Measurements from ENCODE around the gene LTC4S. TPM values are rescaled to one million over a fixed set of nuclear protein-coding genes. Genes with fewer than 3 reads are reported as not detected.

LTC4S gene
- total and polyA plus RNA-seq, 9 of the 15 experiments (the other 6 are each of a cell fraction or from before 2014, with no cell fraction given) = 0.17 to 0.77 (median 0.75) TPM; not detected in 6

DNA sequence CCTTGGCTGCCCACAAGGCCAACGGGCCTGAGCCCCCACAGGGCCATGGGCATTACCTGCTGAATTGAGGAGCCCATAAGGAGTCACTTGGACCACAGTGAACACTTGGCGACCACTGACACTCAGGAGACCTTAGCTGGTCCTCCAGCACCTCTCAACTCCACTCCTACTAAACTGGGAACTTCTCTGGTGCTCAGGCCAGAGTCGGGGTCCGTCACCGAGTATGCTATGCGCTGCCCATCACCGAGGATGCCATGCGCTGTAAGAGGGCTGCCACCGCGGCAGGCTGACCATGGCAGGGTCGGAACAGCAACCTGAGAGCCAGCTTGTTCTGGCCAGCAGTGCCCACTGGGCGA is 26.3 kb downstream of the LTC4S start (continued):
- TF ChIP-seq, protein P1, sequence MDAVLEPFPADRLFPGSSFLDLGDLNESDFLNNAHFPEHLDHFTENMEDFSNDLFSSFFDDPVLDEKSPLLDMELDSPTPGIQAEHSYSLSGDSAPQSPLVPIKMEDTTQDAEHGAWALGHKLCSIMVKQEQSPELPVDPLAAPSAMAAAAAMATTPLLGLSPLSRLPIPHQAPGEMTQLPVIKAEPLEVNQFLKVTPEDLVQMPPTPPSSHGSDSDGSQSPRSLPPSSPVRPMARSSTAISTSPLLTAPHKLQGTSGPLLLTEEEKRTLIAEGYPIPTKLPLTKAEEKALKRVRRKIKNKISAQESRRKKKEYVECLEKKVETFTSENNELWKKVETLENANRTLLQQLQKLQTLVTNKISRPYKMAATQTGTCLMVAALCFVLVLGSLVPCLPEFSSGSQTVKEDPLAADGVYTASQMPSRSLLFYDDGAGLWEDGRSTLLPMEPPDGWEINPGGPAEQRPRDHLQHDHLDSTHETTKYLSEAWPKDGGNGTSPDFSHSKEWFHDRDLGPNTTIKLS (IDR thresholded peaks at IDR 0.05; ENCODE audit: borderline replicate concordance, low read depth) = no peak
- TF ChIP-seq, protein P2, sequence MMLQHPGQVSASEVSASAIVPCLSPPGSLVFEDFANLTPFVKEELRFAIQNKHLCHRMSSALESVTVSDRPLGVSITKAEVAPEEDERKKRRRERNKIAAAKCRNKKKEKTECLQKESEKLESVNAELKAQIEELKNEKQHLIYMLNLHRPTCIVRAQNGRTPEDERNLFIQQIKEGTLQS (IDR thresholded peaks at IDR 0.05) = no peak
- TF ChIP-seq, protein P2 (CRISPR knock-in tag; conservative IDR thresholded peaks at IDR 0.05) = no peak
- TF ChIP-seq, protein P3, sequence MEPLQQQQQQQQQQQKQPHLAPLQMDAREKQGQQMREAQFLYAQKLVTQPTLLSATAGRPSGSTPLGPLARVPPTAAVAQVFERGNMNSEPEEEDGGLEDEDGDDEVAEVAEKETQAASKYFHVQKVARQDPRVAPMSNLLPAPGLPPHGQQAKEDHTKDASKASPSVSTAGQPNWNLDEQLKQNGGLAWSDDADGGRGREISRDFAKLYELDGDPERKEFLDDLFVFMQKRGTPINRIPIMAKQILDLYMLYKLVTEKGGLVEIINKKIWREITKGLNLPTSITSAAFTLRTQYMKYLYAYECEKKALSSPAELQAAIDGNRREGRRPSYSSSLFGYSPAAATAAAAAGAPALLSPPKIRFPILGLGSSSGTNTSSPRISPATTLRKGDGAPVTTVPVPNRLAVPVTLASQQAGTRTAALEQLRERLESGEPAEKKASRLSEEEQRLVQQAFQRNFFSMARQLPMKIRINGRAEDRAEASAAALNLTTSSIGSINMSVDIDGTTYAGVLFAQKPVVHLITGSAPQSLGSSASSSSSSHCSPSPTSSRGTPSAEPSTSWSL (CRISPR knock-in tag; IDR thresholded peaks at IDR 0.05; ENCODE audit: borderline replicate concordance) = 0 out of 2 replicates have a peak, but pooled peaks have one; percentile 61
- no peak for TF ChIP-seq NR4A1 (CRISPR knock-in tag; IDR thresholded peaks at IDR 0.05)
- TF ChIP-seq NR4A1 (tag; IDR thresholded peaks at IDR 0.05) = peak; percentile 29; the same call in 1 of the 2 replicates
- no peak for TF ChIP-seq ZNF785 (CRISPR knock-in tag; IDR thresholded peaks at IDR 0.05)
- TF ChIP-seq ERF (CRISPR knock-in tag; IDR thresholded peaks at IDR 0.05) = peak; percentile 77; the same call in 1 of the 2 replicates
- TF ChIP-seq, protein P4, sequence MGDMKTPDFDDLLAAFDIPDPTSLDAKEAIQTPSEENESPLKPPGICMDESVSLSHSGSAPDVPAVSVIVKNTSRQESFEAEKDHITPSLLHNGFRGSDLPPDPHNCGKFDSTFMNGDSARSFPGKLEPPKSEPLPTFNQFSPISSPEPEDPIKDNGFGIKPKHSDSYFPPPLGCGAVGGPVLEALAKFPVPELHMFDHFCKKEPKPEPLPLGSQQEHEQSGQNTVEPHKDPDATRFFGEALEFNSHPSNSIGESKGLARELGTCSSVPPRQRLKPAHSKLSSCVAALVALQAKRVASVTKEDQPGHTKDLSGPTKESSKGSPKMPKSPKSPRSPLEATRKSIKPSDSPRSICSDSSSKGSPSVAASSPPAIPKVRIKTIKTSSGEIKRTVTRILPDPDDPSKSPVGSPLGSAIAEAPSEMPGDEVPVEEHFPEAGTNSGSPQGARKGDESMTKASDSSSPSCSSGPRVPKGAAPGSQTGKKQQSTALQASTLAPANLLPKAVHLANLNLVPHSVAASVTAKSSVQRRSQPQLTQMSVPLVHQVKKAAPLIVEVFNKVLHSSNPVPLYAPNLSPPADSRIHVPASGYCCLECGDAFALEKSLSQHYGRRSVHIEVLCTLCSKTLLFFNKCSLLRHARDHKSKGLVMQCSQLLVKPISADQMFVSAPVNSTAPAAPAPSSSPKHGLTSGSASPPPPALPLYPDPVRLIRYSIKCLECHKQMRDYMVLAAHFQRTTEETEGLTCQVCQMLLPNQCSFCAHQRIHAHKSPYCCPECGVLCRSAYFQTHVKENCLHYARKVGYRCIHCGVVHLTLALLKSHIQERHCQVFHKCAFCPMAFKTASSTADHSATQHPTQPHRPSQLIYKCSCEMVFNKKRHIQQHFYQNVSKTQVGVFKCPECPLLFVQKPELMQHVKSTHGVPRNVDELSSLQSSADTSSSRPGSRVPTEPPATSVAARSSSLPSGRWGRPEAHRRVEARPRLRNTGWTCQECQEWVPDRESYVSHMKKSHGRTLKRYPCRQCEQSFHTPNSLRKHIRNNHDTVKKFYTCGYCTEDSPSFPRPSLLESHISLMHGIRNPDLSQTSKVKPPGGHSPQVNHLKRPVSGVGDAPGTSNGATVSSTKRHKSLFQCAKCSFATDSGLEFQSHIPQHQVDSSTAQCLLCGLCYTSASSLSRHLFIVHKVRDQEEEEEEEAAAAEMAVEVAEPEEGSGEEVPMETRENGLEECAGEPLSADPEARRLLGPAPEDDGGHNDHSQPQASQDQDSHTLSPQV (IDR thresholded peaks at IDR 0.05) = no peak; the same call in 1 of the 2 replicates
- TF ChIP-seq, protein P5, sequence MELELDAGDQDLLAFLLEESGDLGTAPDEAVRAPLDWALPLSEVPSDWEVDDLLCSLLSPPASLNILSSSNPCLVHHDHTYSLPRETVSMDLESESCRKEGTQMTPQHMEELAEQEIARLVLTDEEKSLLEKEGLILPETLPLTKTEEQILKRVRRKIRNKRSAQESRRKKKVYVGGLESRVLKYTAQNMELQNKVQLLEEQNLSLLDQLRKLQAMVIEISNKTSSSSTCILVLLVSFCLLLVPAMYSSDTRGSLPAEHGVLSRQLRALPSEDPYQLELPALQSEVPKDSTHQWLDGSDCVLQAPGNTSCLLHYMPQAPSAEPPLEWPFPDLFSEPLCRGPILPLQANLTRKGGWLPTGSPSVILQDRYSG (tag; conservative IDR thresholded peaks at IDR 0.05; ENCODE audit: low read depth) = peak; percentile 77
- TF ChIP-seq, protein P6, sequence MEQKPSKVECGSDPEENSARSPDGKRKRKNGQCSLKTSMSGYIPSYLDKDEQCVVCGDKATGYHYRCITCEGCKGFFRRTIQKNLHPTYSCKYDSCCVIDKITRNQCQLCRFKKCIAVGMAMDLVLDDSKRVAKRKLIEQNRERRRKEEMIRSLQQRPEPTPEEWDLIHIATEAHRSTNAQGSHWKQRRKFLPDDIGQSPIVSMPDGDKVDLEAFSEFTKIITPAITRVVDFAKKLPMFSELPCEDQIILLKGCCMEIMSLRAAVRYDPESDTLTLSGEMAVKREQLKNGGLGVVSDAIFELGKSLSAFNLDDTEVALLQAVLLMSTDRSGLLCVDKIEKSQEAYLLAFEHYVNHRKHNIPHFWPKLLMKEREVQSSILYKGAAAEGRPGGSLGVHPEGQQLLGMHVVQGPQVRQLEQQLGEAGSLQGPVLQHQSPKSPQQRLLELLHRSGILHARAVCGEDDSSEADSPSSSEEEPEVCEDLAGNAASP (IDR thresholded peaks at IDR 0.05) = no peak
- TF ChIP-seq JUNB (CRISPR knock-in tag; conservative IDR thresholded peaks at IDR 0.05) = no peak

All from K562 (cell line).